GM23338 (cell line): Measurements from ENCODE around the gene CSKMT.

ENCODE experiments used
- CREB1 ChIP-seq: fragments of 250-450 bp; sonication (Bioruptor Pico); IDR thresholded peaks from 2 replicates; pipeline ENCODE4 v1.5.0; 2020; ENCODE audit warnings: low read depth, mild to moderate bottlenecking, moderate library complexity
- CTCF ChIP-seq, 2 experiments: fragments of 200-600 bp in 1 of 2; sonication (generic) in 1 of 2; conservative IDR thresholded peaks; 2 replicates each; pipeline versions ENCODE4 v1.5.1 to v1.6.1; 2016 to 2017; ENCODE audit warnings: antibody characterized with exemption in 2 of 2, low read depth in 2 of 2, mild to moderate bottlenecking in 2 of 2, moderate library complexity in 1 of 2
- ETS1 ChIP-seq: IDR thresholded peaks from 2 replicates; pipeline ENCODE4 v1.6.1; 2016; ENCODE audit warnings: antibody characterized with exemption
- EZH2 ChIP-seq: fragments of 200-600 bp; sonication (generic); IDR thresholded peaks from one replicate; pipeline ENCODE4 v1.8.0; 2017; ENCODE audit warnings: antibody characterized with exemption, mild to moderate bottlenecking, low read depth; ENCODE audit not compliant: unreplicated experiment
- EZH2phosphoT487 ChIP-seq: fragments of 200-600 bp; sonication (generic); IDR thresholded peaks from one replicate; pipeline ENCODE4 v1.8.1; 2018; ENCODE audit warnings: antibody characterized with exemption; ENCODE audit not compliant: unreplicated experiment
- JUNB ChIP-seq: IDR thresholded peaks from one replicate; pipeline ENCODE4 v1.6.1; 2016; ENCODE audit warnings: antibody characterized with exemption; ENCODE audit not compliant: unreplicated experiment
- POLR2AphosphoS5 ChIP-seq: IDR thresholded peaks from 2 replicates; pipeline ENCODE4 v1.6.1; 2016; ENCODE audit warnings: antibody characterized with exemption, low read depth
- REST ChIP-seq: IDR thresholded peaks from one replicate; pipeline ENCODE4 v1.6.1; 2018; ENCODE audit warnings: antibody characterized with exemption; ENCODE audit not compliant: unreplicated experiment
- STAT1 ChIP-seq: IDR thresholded peaks from one replicate; pipeline ENCODE4 v1.6.1; 2016; ENCODE audit warnings: antibody characterized with exemption; ENCODE audit not compliant: unreplicated experiment

GRCh38 chr11:62669420-62670161, 4.5 kb downstream of the CSKMT start:
- no peak for TF ChIP-seq CTCF (conservative IDR thresholded peaks at IDR 0.05; ENCODE audit: low read depth in 2 of 2)
- no peak for TF ChIP-seq EZH2
- TF ChIP-seq EZH2phosphoT487 = no peak
- no peak for TF ChIP-seq POLR2AphosphoS5
- TF ChIP-seq REST = no peak
- no peak for TF ChIP-seq CREB1
- TF ChIP-seq JUNB = no peak
- TF ChIP-seq ETS1 = no peak
- TF ChIP-seq STAT1 = no peak
